T-helper 1 cell treated with Interleukin-12 subunit alpha and Interleukin-12 subunit beta and Interleukin-4 antibody, amounts not matched to agents 30 μg/mL and 1 μg/mL, for 36 hours (primary cell): ENCODE data around the gene MRPS34.
"Not testable (repeated sequence)": the region's sequence is repeated elsewhere in the genome, so short reads cannot be mapped to it uniquely, and the experiment has no call there.

Experiments used
- H3K27ac Mint-ChIP-seq: one replicate; pipeline ENCODE4 v1.8.0; 2021; ENCODE audit warnings: mild to moderate bottlenecking, mixed read lengths
- H3K27me3 Mint-ChIP-seq: one replicate; pipeline ENCODE4 v1.8.0; 2021; ENCODE audit warnings: low read depth, mixed read lengths
- H3K36me3 Mint-ChIP-seq: one replicate; pipeline ENCODE4 v1.8.0; 2021; ENCODE audit warnings: low read depth, mixed read lengths
- H3K4me1 Mint-ChIP-seq: one replicate; pipeline ENCODE4 v1.8.0; 2021; ENCODE audit warnings: low read depth, mixed read lengths
- H3K4me3 Mint-ChIP-seq: one replicate; pipeline ENCODE4 v1.8.0; 2021; ENCODE audit warnings: mild to moderate bottlenecking, moderate library complexity, mixed read lengths
- H3K9me3 Mint-ChIP-seq: one replicate; pipeline ENCODE4 v1.8.0; 2021; ENCODE audit warnings: mixed read lengths

Gene MRPS34

GRCh38 chr16:1810106-1810505 is 37.2 kb upstream of the MRPS34 start:
- no peaks in the 10 kb centered on the region for H3K27me3 Mint-ChIP-seq
- no peak overlapping the region for H3K4me3 Mint-ChIP-seq
- no peaks in the 10 kb centered on the region for H3K4me1 Mint-ChIP-seq
- peaks cover 9% of the 10 kb centered on the region for H3K36me3 Mint-ChIP-seq
- no peak overlapping the region for H3K27ac Mint-ChIP-seq
- no peaks in the 10 kb centered on the region for H3K9me3 Mint-ChIP-seq

- Mint-ChIP-seq H3K27ac (no peak overlapping the region), H3K4me3 (no peak overlapping the region), H3K4me1 (no peaks in the 10 kb centered on the region), H3K9me3 (no peaks in the 10 kb centered on the region), H3K27me3 (no peaks in the 10 kb centered on the region), H3K36me3 (peaks cover 9% of the 10 kb centered on the region)
Observed at GRCh38 chr16:1809281-1809801, 36.4 kb upstream of the MRPS34 start.

GRCh38 chr16:1808691-1809090 is 35.8 kb upstream of the MRPS34 start:
- Mint-ChIP-seq H3K4me1 (no peaks in the 10 kb centered on the region), H3K9me3 (no peaks in the 10 kb centered on the region), H3K36me3 (peaks cover 9% of the 10 kb centered on the region), H3K27me3 (no peaks in the 10 kb centered on the region), H3K27ac (no peak overlapping the region), H3K4me3 (no peak overlapping the region)

GRCh38 chr16:1807626-1808025 is 34.7 kb upstream of the MRPS34 start:
- H3K9me3 Mint-ChIP-seq, result no peaks in the 10 kb centered on the region
- no peaks in the 10 kb centered on the region for H3K4me1 Mint-ChIP-seq
- H3K4me3 Mint-ChIP-seq, result no peak overlapping the region
- H3K36me3 Mint-ChIP-seq, result peaks cover 3% of the 10 kb centered on the region
- H3K27ac Mint-ChIP-seq, result no peak overlapping the region
- H3K27me3 Mint-ChIP-seq, result no peaks in the 10 kb centered on the region

- no peaks in the 10 kb centered on the region for H3K4me1 Mint-ChIP-seq
- no peak overlapping the region for H3K4me3 Mint-ChIP-seq
- H3K9me3 Mint-ChIP-seq, result peaks cover 27% of the 10 kb centered on the region
- peaks cover 9% of the 10 kb centered on the region for H3K36me3 Mint-ChIP-seq
- no peaks in the 10 kb centered on the region for H3K27me3 Mint-ChIP-seq
- no peak overlapping the region for H3K27ac Mint-ChIP-seq
Observed at GRCh38 chr16:1800701-1801100, 27.8 kb upstream of the MRPS34 start.

- not testable (repeated sequence) for H3K4me3 Mint-ChIP-seq, H3K27me3 Mint-ChIP-seq, H3K36me3 Mint-ChIP-seq, H3K27ac Mint-ChIP-seq, H3K4me1 Mint-ChIP-seq
- peaks cover 27% of the 10 kb centered on the region for H3K9me3 Mint-ChIP-seq
Observed at GRCh38 chr16:1799263-1799662, 26.3 kb upstream of the MRPS34 start.

GRCh38 chr16:1794908-1795666 is 22.2 kb upstream of the MRPS34 start:
- peaks cover 3% of the 10 kb centered on the region for H3K36me3 Mint-ChIP-seq
- no peak overlapping the region for H3K4me3 Mint-ChIP-seq
- no peaks in the 10 kb centered on the region for H3K27me3 Mint-ChIP-seq

GRCh38 chr16:1794221-1794871 is 21.4 kb upstream of the MRPS34 start:
- Mint-ChIP-seq H3K36me3 (peaks cover 3% of the 10 kb centered on the region), H3K27ac (no peak overlapping the region), H3K4me3 (no peak overlapping the region), H3K9me3 (peaks cover 13% of the 10 kb centered on the region), H3K27me3 (no peaks in the 10 kb centered on the region), H3K4me1 (no peaks in the 10 kb centered on the region)

More at GRCh38 chr16:1794908-1795666, 22.2 kb upstream of the MRPS34 start:
- Mint-ChIP-seq H3K27ac (no peak overlapping the region), H3K4me1 (no peaks in the 10 kb centered on the region), H3K9me3 (peaks cover 20% of the 10 kb centered on the region)

GRCh38 chr16:1793578-1794220 is 20.8 kb upstream of the MRPS34 start, which contains the start of gene IGFALS:
IGFALS (minus strand) TSS chr16:1793705; CDS start chr16:1793652, 53 bp downstream.
- Mint-ChIP-seq H3K9me3 (peaks cover 8% of the 10 kb centered on the region), H3K4me3 (no peak within 1 kb of the TSS), H3K36me3 (peaks cover 4% of the 10 kb centered on the region), H3K27ac (no peak within 1 kb of the TSS), H3K27me3 (no peaks in the 10 kb centered on the region), H3K4me1 (no peaks in the 10 kb centered on the region)

GRCh38 chr16:1792836-1793577 is 20.1 kb upstream of the MRPS34 start:
- Mint-ChIP-seq H3K36me3 (peaks cover 4% of the 10 kb centered on the region), H3K27me3 (no peaks in the 10 kb centered on the region), H3K4me3 (no peak overlapping the region), H3K4me1 (no peaks in the 10 kb centered on the region), H3K27ac (no peak overlapping the region), H3K9me3 (peaks cover 8% of the 10 kb centered on the region)

GRCh38 chr16:1791943-1792812 is 19.2 kb upstream of the MRPS34 start:
- Mint-ChIP-seq H3K9me3 (peaks cover 2% of the 10 kb centered on the region), H3K4me3 (no peak overlapping the region), H3K27ac (no peak overlapping the region), H3K27me3 (no peaks in the 10 kb centered on the region), H3K4me1 (no peaks in the 10 kb centered on the region), H3K36me3 (peaks cover 4% of the 10 kb centered on the region)

- H3K27ac Mint-ChIP-seq, result no peak overlapping the region
Observed at GRCh38 chr16:1791256-1791942, 18.5 kb upstream of the MRPS34 start.

GRCh38 chr16:1790611-1791255 is 17.8 kb upstream of the MRPS34 start:
- Mint-ChIP-seq H3K9me3 (no peaks in the 10 kb centered on the region), H3K4me1 (no peaks in the 10 kb centered on the region), H3K36me3 (peaks cover 4% of the 10 kb centered on the region), H3K27ac (no peak overlapping the region), H3K27me3 (no peaks in the 10 kb centered on the region), H3K4me3 (no peak overlapping the region)

More at GRCh38 chr16:1791256-1791942, 18.5 kb upstream of the MRPS34 start:
- Mint-ChIP-seq H3K27me3 (no peaks in the 10 kb centered on the region), H3K4me3 (no peak overlapping the region), H3K36me3 (peaks cover 4% of the 10 kb centered on the region), H3K4me1 (no peaks in the 10 kb centered on the region), H3K9me3 (no peaks in the 10 kb centered on the region)
